Epithelial cell of esophagus (primary cell): Measurements from ENCODE around the gene RBAK.
"Not testable (repeated sequence)": the region's sequence is repeated elsewhere in the genome, so short reads cannot be mapped to it uniquely, and the experiment has no call there.

Experiments
- DNase-seq: peaks from one replicate; pipeline ENCODE4 v3.0.0; 2010; ENCODE audit warnings: low read depth
- H3K4me3 ChIP-seq: 2 replicates; pipeline ENCODE4 v1.5.1; 2011; ENCODE audit warnings: mild to moderate bottlenecking, low read length, control low read depth
- TF ChIP-seq, protein P1 (sequence below): IDR thresholded peaks from 2 replicates; pipeline ENCODE4 v1.5.1; 2011; ENCODE audit warnings: low read depth, mild to moderate bottlenecking, low read length, control low read depth, inconsistent platforms; ENCODE audit not compliant: insufficient read depth; ENCODE audit errors: missing control alignments

The RBAK gene

DNA sequence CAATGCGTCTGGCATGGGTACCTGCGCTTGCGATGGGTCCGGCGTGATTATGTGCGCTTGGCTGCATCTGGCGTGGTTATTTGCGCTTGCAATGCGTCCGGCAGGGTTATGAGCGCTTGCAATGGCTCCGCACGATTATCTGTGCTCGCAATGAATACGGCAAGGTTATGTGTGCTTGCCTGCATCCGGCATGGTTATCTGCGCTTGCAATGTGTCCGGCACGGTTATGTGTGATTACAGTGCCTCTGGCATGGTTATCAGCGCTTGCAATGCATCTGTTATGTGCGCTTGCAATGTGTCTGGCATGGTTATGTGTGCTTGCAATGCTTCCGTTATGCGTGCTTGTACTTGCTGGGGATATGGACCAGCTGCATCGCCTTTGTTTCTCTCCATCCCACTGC is 37.7 kb downstream of the RBAK start:
- no peak overlapping the region for H3K4me3 ChIP-seq
- TF ChIP-seq, protein P1, sequence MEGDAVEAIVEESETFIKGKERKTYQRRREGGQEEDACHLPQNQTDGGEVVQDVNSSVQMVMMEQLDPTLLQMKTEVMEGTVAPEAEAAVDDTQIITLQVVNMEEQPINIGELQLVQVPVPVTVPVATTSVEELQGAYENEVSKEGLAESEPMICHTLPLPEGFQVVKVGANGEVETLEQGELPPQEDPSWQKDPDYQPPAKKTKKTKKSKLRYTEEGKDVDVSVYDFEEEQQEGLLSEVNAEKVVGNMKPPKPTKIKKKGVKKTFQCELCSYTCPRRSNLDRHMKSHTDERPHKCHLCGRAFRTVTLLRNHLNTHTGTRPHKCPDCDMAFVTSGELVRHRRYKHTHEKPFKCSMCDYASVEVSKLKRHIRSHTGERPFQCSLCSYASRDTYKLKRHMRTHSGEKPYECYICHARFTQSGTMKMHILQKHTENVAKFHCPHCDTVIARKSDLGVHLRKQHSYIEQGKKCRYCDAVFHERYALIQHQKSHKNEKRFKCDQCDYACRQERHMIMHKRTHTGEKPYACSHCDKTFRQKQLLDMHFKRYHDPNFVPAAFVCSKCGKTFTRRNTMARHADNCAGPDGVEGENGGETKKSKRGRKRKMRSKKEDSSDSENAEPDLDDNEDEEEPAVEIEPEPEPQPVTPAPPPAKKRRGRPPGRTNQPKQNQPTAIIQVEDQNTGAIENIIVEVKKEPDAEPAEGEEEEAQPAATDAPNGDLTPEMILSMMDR = no peak
- DNase-seq = no peak

DNA sequence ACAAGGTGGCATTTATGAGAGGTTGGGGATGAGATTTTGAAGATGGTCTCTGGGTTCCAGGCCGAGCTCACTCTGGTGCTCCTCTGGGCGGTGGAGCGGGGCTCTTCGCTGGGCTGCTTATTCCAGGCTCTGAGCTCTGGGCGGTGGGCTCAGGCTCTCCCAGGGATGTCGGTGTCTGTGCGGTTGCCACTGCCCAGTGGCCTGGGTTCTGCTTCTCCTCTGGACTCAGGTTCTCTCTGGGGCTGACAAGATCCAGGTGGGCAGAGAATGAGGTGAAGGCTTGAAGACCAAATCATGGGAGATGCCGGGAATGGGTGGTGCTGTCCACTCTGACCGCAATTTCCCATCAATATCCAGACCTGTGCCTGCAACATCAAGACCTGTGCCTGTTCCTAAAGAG is 40.6 kb downstream of the RBAK start:
- H3K4me3 ChIP-seq = no peak overlapping the region
- DNase-seq = no peak
- TF ChIP-seq, protein P1 = no peak

- not testable (repeated sequence) for H3K4me3 ChIP-seq
- TF ChIP-seq, protein P1 = peak; percentile 4
- peak; percentile 29 for DNase-seq
These were observed 42.7 kb downstream of the RBAK start for GRCh38 chr7:5088228-5088833.

GRCh38 chr7:5088906-5089305 is 43.2 kb downstream of the RBAK start:
- DNase-seq = peak; percentile 40
- TF ChIP-seq, protein P1 = no peak

DNA sequence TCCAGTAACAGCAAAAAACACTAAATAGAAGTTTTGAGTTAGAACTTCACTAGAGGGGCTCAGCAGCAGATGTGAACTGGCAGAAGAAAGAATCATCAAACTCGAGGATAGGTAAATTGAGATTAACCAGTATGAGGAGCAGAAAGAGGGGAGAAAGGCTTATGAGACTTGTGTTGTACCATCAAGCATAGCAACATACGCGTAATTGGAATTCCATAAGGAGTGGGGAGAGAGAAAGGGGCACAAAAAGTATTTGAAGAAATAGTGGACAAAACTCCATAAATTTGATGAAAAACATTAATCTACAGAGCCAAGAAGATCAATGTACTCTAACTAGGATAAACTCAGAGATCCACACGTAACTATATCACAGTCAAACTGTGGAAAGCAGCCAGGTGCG is 48.3 kb downstream of the RBAK start:
- TF ChIP-seq, protein P1 = no peak
- no peak overlapping the region for H3K4me3 ChIP-seq
- no peak for DNase-seq

More at GRCh38 chr7:5088906-5089305, 43.2 kb downstream of the RBAK start:
- H3K4me3 ChIP-seq = no peak overlapping the region

- DNase-seq = no peak
- TF ChIP-seq, protein P1 = no peak
- H3K4me3 ChIP-seq = no peak overlapping the region
These were observed 49.0 kb downstream of the RBAK start for GRCh38 chr7:5094641-5095040.

DNA sequence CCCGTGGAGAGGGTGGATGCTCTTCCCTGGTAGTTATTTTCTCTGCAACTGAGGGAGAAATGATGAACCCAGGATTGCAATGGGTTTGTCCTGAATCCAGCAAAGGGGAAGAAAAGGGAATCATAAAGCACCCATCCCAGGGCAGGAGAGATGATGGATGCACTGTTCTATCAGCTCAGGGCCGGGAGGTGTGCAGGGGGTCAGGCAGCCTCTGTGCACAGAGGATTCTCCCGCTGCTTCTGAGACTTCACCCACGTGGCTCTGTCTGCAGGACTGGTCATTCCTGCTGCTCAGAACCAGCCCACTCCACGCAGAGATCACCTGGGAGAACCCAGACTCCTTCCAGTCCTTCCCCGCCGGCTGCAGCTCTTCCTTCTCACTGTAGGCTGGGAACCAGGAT is 70.7 kb downstream of the RBAK start:
- TF ChIP-seq, protein P1 = no peak
- no peak for DNase-seq
- H3K4me3 ChIP-seq = no peak overlapping the region
